GM12891 (cell line): ENCODE measurements around the gene MED27.

Experiments
- PAX5 ChIP-seq: IDR thresholded peaks from 2 replicates; pipeline ENCODE4 v1.6.1; 2011; ENCODE audit warnings: low read length, moderate library complexity, mild to moderate bottlenecking; ENCODE audit not compliant: insufficient read depth, severe bottlenecking
- POLR2A ChIP-seq: IDR thresholded peaks from 2 replicates; pipeline ENCODE4 v1.6.1; 2011; ENCODE audit warnings: low read depth, low read length, control low read depth
- POLR2AphosphoS5 ChIP-seq: IDR thresholded peaks from 2 replicates; pipeline ENCODE4 v1.6.1; 2011; ENCODE audit warnings: low read depth, low read length, control low read depth
- SPI1 ChIP-seq: IDR thresholded peaks from 2 replicates; pipeline ENCODE4 v1.6.1; 2011; ENCODE audit warnings: low read depth, low read length, control low read depth
- TAF1 ChIP-seq: IDR thresholded peaks from 2 replicates; pipeline ENCODE4 v1.6.1; 2011; ENCODE audit warnings: low read depth, low read length, control low read depth

DNA sequence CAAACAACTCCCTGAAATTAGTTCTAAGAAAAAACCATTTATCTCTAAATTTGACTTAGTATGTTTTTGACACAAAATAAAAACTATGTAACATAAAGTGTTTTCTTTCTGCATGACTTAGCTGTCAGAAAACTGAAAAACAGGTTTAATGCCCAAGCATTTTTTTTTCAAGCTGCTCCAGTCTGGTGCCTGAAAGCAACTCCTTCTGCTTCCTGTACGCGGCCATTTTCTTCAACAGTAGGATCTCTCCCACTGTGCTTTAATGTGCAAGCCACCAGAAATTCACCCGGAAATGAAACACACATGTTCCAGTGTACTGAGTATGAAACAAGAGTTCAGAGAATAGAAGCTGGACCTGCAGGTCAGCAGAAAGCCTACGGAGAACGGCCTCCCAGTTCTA, 161.2 kb downstream of the MED27 start:
- TF ChIP-seq TAF1 (no peak), POLR2A (no peak), POLR2AphosphoS5 (no peak), PAX5 (no peak), SPI1 (no peak)
